AG04449 (cell line): Measurements from ENCODE around the gene TRAPPC10.

Experiments used
- CTCF ChIA-PET: fragments of 350-600 bp; formaldehyde crosslinking; extraction: SDS; loops from one replicate; lab custom pipeline; 2021; ENCODE audit warnings: antibody characterized with exemption; lab: Yijun Ruan, JAX
- POLR2A ChIA-PET: fragments of 400-600, 350-600 bp; formaldehyde crosslinking; extraction: SDS; loops from one replicate; lab custom pipeline; 2020; ENCODE audit warnings: antibody characterized with exemption, inconsistent platforms; lab: Yijun Ruan, JAX
- DNase-seq: peaks from one replicate; pipeline ENCODE4 v3.0.0-alpha.2; 2010; ENCODE audit warnings: low read depth, low spot score
- H3K4me3 ChIP-seq: 2 replicates; pipeline ENCODE4 v1.5.1; 2011; ENCODE audit warnings: low read depth, mild to moderate bottlenecking, control low read depth, low read length
- TF ChIP-seq, protein P1 (sequence below): IDR thresholded peaks from one replicate; pipeline ENCODE4 v1.5.1; 2011; ENCODE audit warnings: mild to moderate bottlenecking, moderate library complexity, low read length, control low read depth, inconsistent platforms; ENCODE audit not compliant: insufficient read depth; ENCODE audit errors: missing control alignments

TRAPPC10 gene

DNA sequence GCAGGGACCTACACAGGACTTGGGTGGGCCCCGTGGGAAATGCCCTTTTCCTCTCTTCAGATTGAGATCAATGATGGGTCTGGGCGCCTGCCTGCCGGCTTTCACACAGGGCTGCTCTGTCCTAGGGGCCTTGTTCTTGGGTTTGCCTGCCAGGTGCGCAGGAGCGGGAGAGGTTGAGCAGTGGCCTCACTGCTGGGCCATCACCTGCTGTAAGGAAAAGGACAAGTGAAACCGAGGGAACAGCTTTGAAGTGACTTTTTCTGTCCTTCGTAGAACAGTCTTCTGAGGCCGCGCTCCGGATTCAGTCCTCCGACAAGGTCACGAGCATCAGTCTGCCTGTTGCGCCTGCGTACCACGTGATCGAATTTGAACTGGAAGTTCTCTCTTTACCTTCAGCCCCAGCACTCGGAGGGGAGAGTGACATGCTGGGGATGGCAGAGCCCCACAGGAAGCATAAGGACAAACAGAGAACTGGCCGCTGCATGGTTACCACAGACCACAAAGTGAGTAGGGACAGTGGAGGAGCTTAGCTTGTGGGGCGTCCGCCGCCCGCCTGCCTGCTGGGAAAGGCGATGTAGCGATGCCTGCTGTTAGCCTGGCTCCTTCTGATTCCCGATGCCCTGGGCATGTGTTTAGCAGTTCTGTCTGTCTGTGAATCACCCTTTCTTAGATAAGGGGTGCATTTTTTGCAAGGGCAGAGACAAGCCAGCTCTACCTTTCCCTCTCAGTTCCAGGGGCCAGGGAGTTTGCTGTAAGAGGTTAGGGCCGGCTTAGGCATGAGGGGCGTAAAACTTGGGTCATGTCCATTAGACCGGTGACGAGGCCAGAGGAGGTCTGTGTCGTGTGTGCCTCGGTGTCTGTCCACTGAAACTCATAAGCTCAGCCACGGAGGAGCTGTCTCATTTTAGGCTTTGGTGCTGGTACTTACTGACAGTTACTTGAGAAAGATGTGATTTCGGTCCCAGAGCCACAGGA, 75.6 kb downstream of the TRAPPC10 start:
- ChIA-PET CTCF (no interaction called here), POLR2A (no interaction called here)
- H3K4me3 ChIP-seq: no peak overlapping the region
- no peak for DNase-seq
- TF ChIP-seq, protein P1, sequence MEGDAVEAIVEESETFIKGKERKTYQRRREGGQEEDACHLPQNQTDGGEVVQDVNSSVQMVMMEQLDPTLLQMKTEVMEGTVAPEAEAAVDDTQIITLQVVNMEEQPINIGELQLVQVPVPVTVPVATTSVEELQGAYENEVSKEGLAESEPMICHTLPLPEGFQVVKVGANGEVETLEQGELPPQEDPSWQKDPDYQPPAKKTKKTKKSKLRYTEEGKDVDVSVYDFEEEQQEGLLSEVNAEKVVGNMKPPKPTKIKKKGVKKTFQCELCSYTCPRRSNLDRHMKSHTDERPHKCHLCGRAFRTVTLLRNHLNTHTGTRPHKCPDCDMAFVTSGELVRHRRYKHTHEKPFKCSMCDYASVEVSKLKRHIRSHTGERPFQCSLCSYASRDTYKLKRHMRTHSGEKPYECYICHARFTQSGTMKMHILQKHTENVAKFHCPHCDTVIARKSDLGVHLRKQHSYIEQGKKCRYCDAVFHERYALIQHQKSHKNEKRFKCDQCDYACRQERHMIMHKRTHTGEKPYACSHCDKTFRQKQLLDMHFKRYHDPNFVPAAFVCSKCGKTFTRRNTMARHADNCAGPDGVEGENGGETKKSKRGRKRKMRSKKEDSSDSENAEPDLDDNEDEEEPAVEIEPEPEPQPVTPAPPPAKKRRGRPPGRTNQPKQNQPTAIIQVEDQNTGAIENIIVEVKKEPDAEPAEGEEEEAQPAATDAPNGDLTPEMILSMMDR: no peak

DNA sequence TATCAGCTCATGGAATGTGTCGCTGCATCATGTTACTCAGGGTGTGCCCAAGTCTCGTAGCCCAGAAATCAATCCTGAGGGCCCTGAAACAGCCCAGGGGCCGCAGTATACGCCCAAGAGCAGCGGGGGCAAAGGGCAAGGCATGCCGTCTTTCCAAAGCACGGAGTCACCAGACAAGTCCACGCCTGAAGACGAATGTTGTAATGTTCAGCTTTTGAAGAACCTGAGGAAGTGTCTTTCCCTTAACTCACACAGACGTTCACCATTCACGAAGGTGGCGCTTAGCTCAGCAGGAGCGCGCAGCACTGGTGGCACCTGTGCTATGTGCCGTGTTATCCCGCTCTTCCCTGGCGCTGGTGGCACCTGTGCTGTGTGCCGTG, 76.3 kb downstream of the TRAPPC10 start:
- DNase-seq: no peak
- H3K4me3 ChIP-seq: no peak overlapping the region
- POLR2A ChIA-PET: no interaction called here
- CTCF ChIA-PET: no interaction called here
- TF ChIP-seq, protein P1: no peak

DNA sequence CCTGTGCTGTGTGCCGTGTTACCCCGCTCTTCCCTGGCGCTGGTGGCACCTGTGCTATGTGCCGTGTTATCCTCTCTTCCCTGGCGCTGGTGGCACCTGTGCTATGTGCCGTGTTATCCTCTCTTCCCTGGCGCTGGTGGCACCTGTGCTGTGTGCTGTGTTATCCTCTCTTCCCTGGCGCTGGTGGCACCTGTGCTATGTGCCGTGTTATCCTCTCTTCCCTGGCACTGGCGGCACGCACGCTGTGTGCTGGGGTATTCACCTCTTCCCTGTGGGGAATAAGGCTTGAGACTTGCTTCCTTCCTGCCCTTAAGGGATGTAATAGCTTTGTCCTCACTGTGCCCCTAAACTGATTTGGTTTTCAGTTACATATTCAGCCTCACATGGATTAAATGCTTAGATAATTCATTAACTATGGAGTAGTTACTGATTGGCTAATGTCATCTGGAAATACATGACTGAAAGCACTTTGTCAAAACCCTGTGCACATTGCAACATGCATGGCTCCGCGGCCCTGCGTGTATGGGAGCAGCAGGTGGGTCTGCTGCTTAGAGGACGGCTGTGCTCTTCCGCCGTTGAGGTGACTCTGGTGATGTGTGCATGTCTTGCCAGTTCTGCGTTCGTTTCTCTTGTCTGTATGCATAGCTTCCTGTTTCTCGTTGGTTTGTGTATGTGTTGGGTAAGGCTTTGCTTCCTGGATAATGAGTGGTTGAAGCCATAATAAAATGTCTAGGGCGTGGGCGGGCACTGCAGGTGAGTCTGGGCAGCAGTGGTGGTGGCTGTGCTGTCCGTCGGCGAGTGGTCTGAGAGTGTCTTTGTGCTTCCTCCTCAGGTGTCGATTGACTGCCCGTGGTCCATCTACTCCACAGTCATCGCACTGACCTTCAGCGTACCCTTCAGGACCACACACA, 77.1 kb downstream of the TRAPPC10 start:
- POLR2A ChIA-PET: no interaction called here

DNA sequence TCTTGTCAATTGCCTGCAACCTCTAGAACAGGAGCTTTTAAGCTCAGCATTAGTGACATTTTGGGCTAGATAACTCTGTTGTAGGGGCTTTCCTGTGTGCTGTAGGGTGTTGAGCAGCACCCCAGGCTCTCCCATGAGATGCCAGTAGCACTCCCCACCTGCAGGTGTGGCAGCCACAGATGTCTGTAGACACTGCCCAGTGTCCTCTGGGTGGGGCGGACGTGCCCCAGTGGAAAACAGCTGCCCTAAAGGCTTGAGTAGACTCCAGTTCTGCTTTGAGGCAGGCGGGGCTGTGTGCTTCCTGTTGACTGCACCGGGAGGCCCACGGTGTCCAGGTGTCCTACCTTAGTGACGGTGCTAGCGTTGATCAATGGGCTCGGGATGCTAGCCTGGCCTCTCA, 78.2 kb downstream of the TRAPPC10 start:
- H3K4me3 ChIP-seq: no peak overlapping the region
- no peak for DNase-seq
- ChIA-PET CTCF (no interaction called here), POLR2A (no interaction called here)
- TF ChIP-seq, protein P1: no peak

More for the DNA sequence above, 77.1 kb downstream of the TRAPPC10 start:
- H3K4me3 ChIP-seq: no peak overlapping the region
- TF ChIP-seq, protein P1: no peak
- CTCF ChIA-PET: no interaction called here
- DNase-seq: no peak

DNA sequence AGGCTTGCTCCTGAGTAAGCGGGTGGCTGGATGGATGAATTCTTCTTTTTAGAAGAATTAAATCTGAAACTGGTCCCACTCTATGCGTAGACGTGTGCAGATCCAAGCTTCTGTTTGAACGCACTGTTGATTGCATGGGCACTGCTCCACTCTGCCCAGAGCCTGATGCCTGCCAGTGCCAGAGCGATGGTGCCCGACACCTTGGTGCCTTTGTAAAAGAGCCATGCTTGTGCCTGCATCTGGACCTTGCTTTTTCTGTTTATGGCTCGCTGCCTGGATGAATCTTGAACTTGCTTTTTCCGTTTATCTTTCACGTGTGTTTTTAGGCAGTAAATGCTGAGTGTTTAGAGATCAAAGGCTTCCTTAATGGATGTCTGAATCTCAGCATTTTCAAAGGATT, 80.1 kb downstream of the TRAPPC10 start:
- CTCF ChIA-PET: interaction anchor here (0.6 to 2.1 kb wide), 3 partner anchors 9 to 16 kb away, joined by 3 to 6 read pairs (median 3); no protein-coding TSS in a partner anchor
- DNase-seq: no peak
- TF ChIP-seq, protein P1: no peak
- no peak overlapping the region for H3K4me3 ChIP-seq
- POLR2A ChIA-PET: no interaction called here
